SU-DHL-6 (cell line): ENCODE measurements around the gene TVP23A.

Source experiments
- CTCF ChIP-seq: fragments of 200-600 bp; sonication (generic); IDR thresholded peaks from one replicate; pipeline ENCODE4 v1.5.1; 2017; ENCODE audit warnings: antibody characterized with exemption, mild to moderate bottlenecking, low read length, moderate library complexity; ENCODE audit not compliant: insufficient read depth, poor library complexity, severe bottlenecking
- EZH2phosphoT487 ChIP-seq: fragments of 200-600 bp; sonication (generic), shearing (Covaris generic); conservative IDR thresholded peaks from 2 replicates; pipeline ENCODE4 v1.6.1; 2018; ENCODE audit warnings: mild to moderate bottlenecking, antibody characterized with exemption, low read length, moderate library complexity, mixed read lengths

- no peak for TF ChIP-seq CTCF
- no peak for TF ChIP-seq EZH2phosphoT487
These were observed 51.5 kb downstream of the TVP23A start for GRCh38 chr16:10767127-10767526.
